ENCODE results near the gene KSR2.

Gene KSR2

GRCh38 chr12:117483501-117483900, 485.3 kb downstream of the KSR2 start:
- DNase-seq = no peak

DNA sequence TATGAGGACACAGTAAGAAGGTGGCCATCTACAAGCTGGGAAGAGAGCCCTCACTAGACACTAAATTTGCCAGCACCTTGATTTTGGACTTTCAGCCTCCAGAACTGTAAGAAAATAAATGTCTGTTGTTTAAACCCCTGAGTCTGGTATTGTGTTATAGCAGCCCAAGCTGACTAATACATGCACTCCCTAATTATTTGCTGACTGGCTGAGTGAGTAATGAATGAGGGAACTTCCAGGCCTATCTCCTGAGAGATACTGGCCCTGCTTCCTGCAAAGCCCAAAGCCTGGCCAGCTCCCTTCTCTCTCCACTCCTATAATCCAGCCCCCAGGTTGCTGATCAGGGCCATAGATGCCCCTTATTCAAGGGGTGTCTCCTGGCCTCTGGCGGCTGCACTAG, 487.3 kb downstream of the KSR2 start:
- no peak for DNase-seq

DNA sequence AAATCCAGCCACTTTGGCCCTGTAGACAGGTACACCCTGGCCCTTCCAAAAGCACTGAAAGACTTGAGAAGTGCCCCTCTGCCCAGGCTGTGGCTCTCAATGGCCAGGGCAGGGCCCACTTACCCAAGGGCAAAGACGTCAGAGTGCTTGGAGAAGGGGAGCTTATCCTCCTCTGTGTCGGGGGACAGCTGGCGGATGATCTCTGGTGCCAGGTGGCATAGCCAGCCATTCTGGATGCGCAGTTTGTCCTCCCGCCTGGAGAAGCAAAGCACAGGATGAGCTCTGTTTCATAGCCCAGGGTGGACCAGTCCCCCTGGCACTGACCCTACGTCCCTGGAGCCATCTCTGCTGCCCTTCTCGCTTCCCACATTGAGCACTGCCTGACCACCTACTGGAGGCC, 492.4 kb downstream of the KSR2 start:
- DNase-seq = no peak

GRCh38 chr12:117473856-117474255, 494.9 kb downstream of the KSR2 start:
- DNase-seq = no peak

DNA sequence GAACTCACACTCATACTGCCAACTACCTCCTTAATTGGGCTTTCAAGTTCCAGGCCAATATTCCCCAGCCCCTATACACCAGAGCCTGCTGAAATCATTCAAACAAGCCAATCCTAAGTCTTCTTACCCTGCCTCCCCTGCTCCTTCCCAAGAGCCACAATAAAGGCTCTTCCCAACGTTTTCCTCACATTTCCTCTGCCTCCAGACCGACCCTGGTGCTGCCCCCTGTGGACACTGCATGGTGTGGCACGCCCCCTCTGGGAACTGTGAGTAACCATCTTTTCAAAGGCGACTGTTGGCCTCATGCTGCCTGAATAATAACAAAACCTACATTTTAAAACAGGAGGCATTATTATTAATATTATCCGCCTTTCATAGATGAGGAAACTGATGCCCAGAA, 495.8 kb downstream of the KSR2 start:
- no peak for DNase-seq

GRCh38 chr12:117470804-117471203, 498.0 kb downstream of the KSR2 start:
- no peak for DNase-seq

GRCh38 chr12:117469883-117470483, 498.8 kb downstream of the KSR2 start:
- DNase-seq = no peak

- DNase-seq = peak; percentile 2
Measured at GRCh38 chr12:117468016-117468415, 500.8 kb downstream of the KSR2 start.

DNA sequence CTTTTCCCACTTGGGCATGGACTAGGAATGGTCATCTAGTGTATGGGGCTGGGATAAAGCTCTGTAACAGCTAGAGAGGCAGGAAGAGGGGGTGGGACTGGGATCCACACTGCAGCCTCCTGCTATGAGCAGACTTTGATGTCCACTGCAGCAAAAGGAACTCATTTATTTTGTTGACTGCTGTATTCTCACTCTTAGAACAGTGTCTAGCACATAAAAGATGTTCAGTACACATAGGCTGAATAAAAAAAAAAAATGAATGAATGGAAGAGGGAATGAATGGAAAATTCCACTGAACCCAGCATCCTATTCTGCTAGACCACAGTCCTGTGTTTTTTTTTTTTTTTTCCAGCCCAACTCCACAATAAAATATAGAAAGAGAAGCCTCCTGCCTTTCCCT, 501.2 kb downstream of the KSR2 start:
- DNase-seq = no peak

GRCh38 chr12:117466677-117467362, 502.0 kb downstream of the KSR2 start:
- DNase-seq = no peak

- DNase-seq = no peak
Measured at GRCh38 chr12:117461732-117462131, 507.1 kb downstream of the KSR2 start.

GRCh38 chr12:117459229-117459628, 509.6 kb downstream of the KSR2 start:
- DNase-seq = no peak

GRCh38 chr12:117457189-117457588, 511.6 kb downstream of the KSR2 start:
- DNase-seq = no peak

- DNase-seq = no peak
Measured at GRCh38 chr12:117456076-117456475, 512.7 kb downstream of the KSR2 start.

DNA sequence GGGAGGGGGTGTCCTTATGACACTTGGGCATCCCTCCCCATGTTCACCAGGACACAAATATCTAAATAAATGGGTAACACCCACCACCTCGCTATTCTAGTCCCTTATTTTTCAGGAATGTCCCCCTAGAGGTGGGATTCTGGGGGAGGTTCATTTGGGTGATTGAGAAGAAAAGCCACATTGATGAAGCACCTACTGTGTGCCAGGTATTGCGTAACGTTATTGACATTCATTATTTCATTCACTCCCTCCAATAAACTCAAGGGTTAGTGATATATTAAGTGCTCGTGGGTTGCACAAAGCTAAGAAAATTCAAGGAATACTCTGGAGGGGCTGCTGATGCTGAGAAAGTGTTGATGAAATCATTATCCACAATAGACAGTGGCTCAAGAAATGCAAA, 514.8 kb downstream of the KSR2 start:
- no peak for DNase-seq

DNA sequence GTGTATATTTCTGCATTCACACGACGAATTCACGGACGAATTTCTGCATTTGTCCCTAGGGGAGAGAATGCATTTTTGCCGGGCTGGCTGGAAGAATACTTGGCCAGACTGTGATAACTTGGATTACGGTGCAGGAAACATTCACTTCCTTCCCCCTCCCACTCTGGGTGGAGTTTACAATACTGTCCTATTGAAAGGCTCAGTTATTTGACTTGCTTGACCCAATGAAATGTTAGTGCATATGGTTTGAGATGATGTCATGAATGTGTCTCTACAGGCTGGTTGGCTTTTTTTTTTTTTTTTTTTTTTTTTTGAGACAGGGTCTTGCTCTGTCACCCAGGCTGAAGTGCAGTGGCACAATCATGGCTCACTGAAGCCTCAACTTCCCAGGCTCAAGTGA, 516.7 kb downstream of the KSR2 start:
- no peak for DNase-seq

- DNase-seq = no peak
Measured at GRCh38 chr12:117450209-117450608, 518.6 kb downstream of the KSR2 start.

GRCh38 chr12:117447665-117448366, 521.0 kb downstream of the KSR2 start:
- no peak for DNase-seq

DNA sequence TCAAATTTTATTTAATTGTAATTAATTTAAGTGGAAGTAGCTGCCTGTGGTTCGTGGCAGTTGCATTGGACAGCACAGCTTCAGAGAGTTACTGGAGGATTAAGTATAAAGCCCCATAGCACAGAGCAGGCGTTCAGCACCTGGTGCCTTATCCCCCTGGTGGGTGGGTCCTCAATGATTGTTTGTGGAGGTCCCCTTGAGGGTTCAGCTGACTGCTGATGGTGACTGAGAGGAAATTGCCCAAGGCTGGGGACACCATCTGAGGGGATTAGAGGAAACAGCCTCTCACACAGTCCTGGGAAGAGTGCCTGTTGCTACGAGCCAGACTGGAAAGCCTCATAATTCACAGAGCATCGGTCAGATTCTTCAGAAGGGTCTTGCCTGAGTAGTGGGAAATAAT, 524.0 kb downstream of the KSR2 start:
- no peak for DNase-seq

DNA sequence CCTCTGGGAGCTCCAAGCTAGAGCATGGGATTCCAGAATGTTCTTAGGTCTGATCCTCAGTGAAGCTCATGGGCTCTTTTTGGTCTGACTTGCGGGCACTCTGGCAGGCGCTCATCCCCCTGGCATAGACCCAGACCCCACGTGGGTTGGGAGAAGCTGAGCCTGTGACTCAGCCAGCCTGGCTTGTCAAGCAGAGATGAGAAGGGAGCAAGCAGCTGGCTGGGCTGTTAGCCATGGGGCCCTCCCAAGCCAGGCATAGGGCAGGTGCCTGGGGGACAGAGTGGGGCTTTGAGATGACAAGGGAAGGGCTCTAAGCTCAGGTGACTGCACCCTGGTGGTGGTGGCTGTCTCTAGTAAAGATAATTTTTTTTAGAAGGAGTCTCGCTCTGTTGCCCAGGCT, 527.0 kb downstream of the KSR2 start:
- DNase-seq = peak; percentile 11

DNA sequence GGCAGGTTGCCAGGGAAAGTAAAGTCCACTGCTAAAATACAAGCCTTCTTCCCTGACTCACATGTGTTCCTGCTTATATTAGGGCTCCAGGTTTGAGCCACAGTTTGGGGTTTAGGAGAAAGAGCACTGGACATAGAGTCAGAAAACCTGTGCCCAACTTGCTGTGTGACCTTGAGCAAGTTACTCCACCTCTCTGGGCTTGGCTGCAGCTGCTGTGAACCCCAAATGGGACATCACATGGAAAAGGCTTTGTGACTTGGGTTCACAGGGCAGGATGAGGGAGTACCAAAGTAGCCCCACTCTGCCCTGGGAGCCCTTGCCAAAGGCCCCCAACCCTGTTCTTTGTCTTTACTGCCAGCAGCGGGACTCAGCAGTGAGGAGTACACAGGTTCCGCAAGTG, 528.4 kb downstream of the KSR2 start:
- no peak for DNase-seq

GRCh38 chr12:117439531-117440001, 529.2 kb downstream of the KSR2 start:
- no peak for DNase-seq

DNA sequence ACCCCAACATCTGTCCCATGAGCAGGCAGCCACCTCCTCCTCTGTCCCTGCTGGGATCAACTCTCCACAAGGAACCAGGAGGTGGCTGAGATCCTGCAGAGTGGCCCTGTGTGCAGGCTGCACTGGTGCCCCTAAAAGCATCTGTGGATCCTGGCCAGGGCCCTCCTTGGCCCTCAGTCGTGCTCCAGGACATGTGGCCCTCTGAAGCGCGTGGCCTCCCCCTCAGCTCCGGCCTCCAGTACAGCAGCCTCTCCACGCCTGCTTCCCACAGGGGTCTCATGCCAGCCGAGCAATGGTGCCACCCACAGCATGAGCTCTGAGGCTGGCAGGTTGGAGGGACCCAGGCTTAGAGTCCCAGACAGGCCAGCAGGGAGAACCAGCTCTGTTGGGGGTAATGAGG, 530.0 kb downstream of the KSR2 start:
- no peak for DNase-seq

- no peak for DNase-seq
Measured at GRCh38 chr12:117437516-117438255, 531.1 kb downstream of the KSR2 start.
